HepG2 (cell line): ENCODE data around the gene NYNRIN. TPM values are rescaled to one million over a fixed set of nuclear protein-coding genes. Genes with fewer than 3 reads are reported as not detected.

Experiments
- AHR ChIP-seq: IDR thresholded peaks from 2 replicates; pipeline ENCODE4 v1.6.1; 2018; ENCODE audit warnings: missing genetic modification reagents, missing compliant biosample characterization
- CBX5 ChIP-seq: sonication (generic); formaldehyde crosslinking; IDR thresholded peaks from 2 replicates; pipeline ENCODE4 v1.4.0; 2020; ENCODE audit warnings: missing genetic modification reagents, borderline replicate concordance
- JUN ChIP-seq: sonication (generic); formaldehyde crosslinking; IDR thresholded peaks from 2 replicates; pipeline ENCODE4 v1.4.0; 2020; ENCODE audit warnings: mild to moderate bottlenecking, missing genetic modification reagents
- KDM2A ChIP-seq: sonication (generic); formaldehyde crosslinking; IDR thresholded peaks from 2 replicates; pipeline ENCODE4 v1.4.0; 2020; ENCODE audit warnings: low read depth, missing genetic modification reagents, borderline replicate concordance
- KDM6A ChIP-seq: IDR thresholded peaks from 2 replicates; pipeline ENCODE4 v1.6.1; 2016; ENCODE audit warnings: low read depth
- MYC ChIP-seq: sonication (generic); formaldehyde crosslinking; IDR thresholded peaks from 2 replicates; pipeline ENCODE4 v1.9.0; 2021; ENCODE audit warnings: missing genetic modification reagents, borderline replicate concordance
- RXRB ChIP-seq: IDR thresholded peaks from 2 replicates; pipeline ENCODE4 v1.6.1; 2016; ENCODE audit warnings: borderline replicate concordance, missing genetic modification reagents, missing compliant biosample characterization
- SMAD3 ChIP-seq: sonication (generic); formaldehyde crosslinking; IDR thresholded peaks from 2 replicates; pipeline ENCODE4 v1.4.0; 2020; ENCODE audit warnings: missing genetic modification reagents
- SP1 ChIP-seq, 2 experiments: fragments of 450-650 bp in 1 of 2; sonication (generic) in 1 of 2; formaldehyde crosslinking in 1 of 2; IDR thresholded peaks; 2 replicates each; pipeline versions ENCODE4 v1.4.0 to v1.6.1; 2016 to 2020; ENCODE audit warnings: missing genetic modification reagents in 1 of 2
- STAG1 ChIP-seq: sonication (generic); formaldehyde crosslinking; IDR thresholded peaks from 2 replicates; pipeline ENCODE4 v1.4.0; 2020; ENCODE audit warnings: missing genetic modification reagents
- XRCC5 ChIP-seq: fragments of 200-400 bp; formaldehyde crosslinking; optimal IDR thresholded peaks from 2 replicates; pipeline ENCODE3; 2017; ENCODE audit warnings: mild to moderate bottlenecking, low read length
- YEATS2 ChIP-seq: sonication (generic); formaldehyde crosslinking; IDR thresholded peaks from 2 replicates; pipeline ENCODE4 v1.4.0; 2020; ENCODE audit warnings: missing genetic modification reagents, borderline replicate concordance
- ZBTB38 ChIP-seq: sonication (generic); formaldehyde crosslinking; IDR thresholded peaks from 2 replicates; pipeline ENCODE4 v1.5.1; 2020; ENCODE audit warnings: mild to moderate bottlenecking, missing genetic modification reagents
- ZFP36L2 ChIP-seq: sonication (generic); formaldehyde crosslinking; IDR thresholded peaks from 2 replicates; pipeline ENCODE4 v1.4.0; 2020; ENCODE audit warnings: missing genetic modification reagents
- ZNF331 ChIP-seq: sonication (generic); formaldehyde crosslinking; IDR thresholded peaks from 2 replicates; pipeline ENCODE4 v1.4.0; 2020; ENCODE audit warnings: missing genetic modification reagents
- ZNF563 ChIP-seq: sonication (generic); formaldehyde crosslinking; IDR thresholded peaks from 2 replicates; pipeline ENCODE4 v1.8.0; 2022; ENCODE audit warnings: mild to moderate bottlenecking, moderate library complexity, missing genetic modification reagents
- ZNF598 ChIP-seq: sonication (generic); formaldehyde crosslinking; IDR thresholded peaks from 2 replicates; pipeline ENCODE4 v1.5.1; 2020; ENCODE audit warnings: mild to moderate bottlenecking, missing genetic modification reagents, borderline replicate concordance
- ZNF816 ChIP-seq: sonication (generic); formaldehyde crosslinking; IDR thresholded peaks from 2 replicates; pipeline ENCODE4 v1.8.0; 2022; ENCODE audit warnings: missing genetic modification reagents, mild to moderate bottlenecking, borderline replicate concordance
- polyA plus RNA-seq, 8 experiments: library from polyadenylated mRNA; depleted of rRNA in 3 of 8; stranded (reverse) in 7 of 8; unstranded in 1 of 8; fragments of >200 nt; fragmentation: Illumina TruSeq in 4 of 8; extraction: Trizol in 4 of 8; gene quantifications; 2 replicates each; pipeline versions ENCODE4 v1.2.1 to v1.2.3, GENCODE V29; 2011 to 2016; ENCODE audit warnings: low read depth in 4 of 8, missing spikeins in 1 of 8, mixed read lengths in 1 of 8; ENCODE audit not compliant: insufficient read depth in 1 of 8
- total RNA-seq, 5 experiments: library from RNA; depleted of rRNA; stranded (reverse); fragments of >200 nt; fragmentation: Illumina TruSeq; extraction: Trizol; gene quantifications; 2 replicates each; pipeline ENCODE4 v1.2.3, GENCODE V29; 2016; ENCODE audit warnings: low read depth in 1 of 5
- TF ChIP-seq, protein P1 (sequence below): sonication (generic); formaldehyde crosslinking; IDR thresholded peaks from 2 replicates; pipeline ENCODE4 v1.5.0; 2020; ENCODE audit warnings: mild to moderate bottlenecking, missing genetic modification reagents
- TF ChIP-seq, protein P2 (sequence below): IDR thresholded peaks from 2 replicates; pipeline ENCODE4 v1.6.1; 2018; ENCODE audit warnings: missing genetic modification reagents, mild to moderate bottlenecking, missing compliant biosample characterization
- TF ChIP-seq, protein P3 (sequence below): sonication (generic); formaldehyde crosslinking; IDR thresholded peaks from 2 replicates; pipeline ENCODE4 v1.5.0; 2020; ENCODE audit warnings: mild to moderate bottlenecking, missing genetic modification reagents, moderate library complexity
- TF ChIP-seq, protein P4 (sequence below): IDR thresholded peaks from 2 replicates; pipeline ENCODE4 v1.6.1; 2016; ENCODE audit warnings: low read depth, control low read depth

NYNRIN gene
- total and polyA plus RNA-seq, 2 of the 13 experiments (the other 11 are each of a cell fraction or from before 2014, with no cell fraction given) = 0.63 to 1.1 TPM

DNA sequence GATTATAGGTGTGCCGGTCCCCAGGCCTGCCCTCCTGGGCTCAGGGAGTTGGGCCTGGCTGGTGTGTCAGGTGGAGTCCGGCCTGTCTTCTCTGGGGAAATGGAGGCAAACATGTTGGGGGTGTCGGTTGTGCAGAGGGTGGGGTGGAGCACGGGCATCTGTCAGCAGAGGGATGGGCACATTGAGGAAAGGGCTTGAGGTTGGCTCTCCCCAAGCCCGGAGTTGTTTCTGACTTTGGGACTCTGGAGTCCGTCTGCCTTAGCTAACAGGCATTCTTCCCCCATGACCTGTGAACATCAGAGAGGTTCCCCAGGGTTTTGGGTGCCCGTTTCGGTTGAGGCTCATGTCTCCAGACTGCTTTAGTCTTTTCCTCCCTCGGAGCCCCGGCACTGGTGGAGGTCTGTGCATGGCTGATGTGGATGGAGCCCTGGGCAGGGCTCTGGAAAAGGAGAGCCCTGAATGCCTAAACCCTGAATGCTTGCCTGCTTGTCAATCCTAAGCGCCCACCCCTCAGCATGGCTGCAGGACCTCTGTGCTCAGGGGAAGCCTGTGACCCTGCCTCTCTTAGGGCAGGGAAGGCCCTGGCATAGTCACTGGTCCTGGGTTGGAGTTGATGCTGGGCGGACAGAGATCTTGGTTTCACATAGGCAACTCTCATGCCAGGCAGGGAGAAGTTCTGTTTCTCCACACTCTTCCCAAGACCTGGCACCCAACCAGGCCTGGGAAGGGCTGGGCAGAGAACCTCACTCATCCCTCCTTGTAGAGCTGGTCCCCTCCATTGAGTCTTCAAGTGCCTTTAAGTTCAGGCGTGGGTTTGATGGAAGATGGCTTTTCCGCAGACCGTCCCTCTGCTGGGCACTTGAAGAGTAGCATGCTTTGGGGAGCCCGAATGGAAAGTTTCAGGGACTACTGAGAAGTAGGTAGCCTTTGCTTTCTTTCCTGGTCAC is 12.9 kb downstream of the NYNRIN start (continued):
- peak; percentile 91 for TF ChIP-seq XRCC5
- TF ChIP-seq RXRB = no peak
- 0 out of 2 replicates have a peak, but pooled peaks have one; percentile 41 for TF ChIP-seq SMAD3 (CRISPR knock-in tag)
- TF ChIP-seq ZFP36L2 = no peak
- TF ChIP-seq ZNF816 (CRISPR knock-in tag) = no peak
- TF ChIP-seq ZNF331 = 0 out of 2 replicates have a peak, but pooled peaks have one; percentile 50
- TF ChIP-seq ZBTB38 (CRISPR knock-in tag) = peak; percentile 16; the same call in 1 of the 2 replicates
- TF ChIP-seq, protein P1, sequence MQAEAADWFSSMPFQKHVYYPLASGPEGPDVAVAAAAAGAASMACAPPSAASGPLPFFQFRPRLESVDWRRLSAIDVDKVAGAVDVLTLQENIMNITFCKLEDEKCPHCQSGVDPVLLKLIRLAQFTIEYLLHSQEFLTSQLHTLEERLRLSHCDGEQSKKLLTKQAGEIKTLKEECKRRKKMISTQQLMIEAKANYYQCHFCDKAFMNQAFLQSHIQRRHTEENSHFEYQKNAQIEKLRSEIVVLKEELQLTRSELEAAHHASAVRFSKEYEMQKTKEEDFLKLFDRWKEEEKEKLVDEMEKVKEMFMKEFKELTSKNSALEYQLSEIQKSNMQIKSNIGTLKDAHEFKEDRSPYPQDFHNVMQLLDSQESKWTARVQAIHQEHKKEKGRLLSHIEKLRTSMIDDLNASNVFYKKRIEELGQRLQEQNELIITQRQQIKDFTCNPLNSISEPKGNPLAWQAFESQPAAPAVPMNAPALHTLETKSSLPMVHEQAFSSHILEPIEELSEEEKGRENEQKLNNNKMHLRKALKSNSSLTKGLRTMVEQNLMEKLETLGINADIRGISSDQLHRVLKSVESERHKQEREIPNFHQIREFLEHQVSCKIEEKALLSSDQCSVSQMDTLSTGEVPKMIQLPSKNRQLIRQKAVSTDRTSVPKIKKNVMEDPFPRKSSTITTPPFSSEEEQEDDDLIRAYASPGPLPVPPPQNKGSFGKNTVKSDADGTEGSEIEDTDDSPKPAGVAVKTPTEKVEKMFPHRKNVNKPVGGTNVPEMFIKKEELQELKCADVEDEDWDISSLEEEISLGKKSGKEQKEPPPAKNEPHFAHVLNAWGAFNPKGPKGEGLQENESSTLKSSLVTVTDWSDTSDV (CRISPR knock-in tag) = peak; percentile 83; the same call in 1 of the 2 replicates
- TF ChIP-seq ZNF598 (CRISPR knock-in tag) = peak; percentile 75; the same call in 1 of the 2 replicates
- TF ChIP-seq ZNF563 (CRISPR knock-in tag) = 0 out of 2 replicates have a peak, but pooled peaks have one; percentile 40
- peak; percentile 35; the same call in 1 of the 2 replicates for TF ChIP-seq MYC (CRISPR knock-in tag)
- peak; percentile 33; the same call in 1 of the 2 replicates for TF ChIP-seq KDM2A (CRISPR knock-in tag)
- TF ChIP-seq CBX5 (CRISPR knock-in tag) = no peak
- TF ChIP-seq SP1 (IDR thresholded peaks at IDR 0.05) = no peak
- TF ChIP-seq SP1 (CRISPR knock-in tag; IDR thresholded peaks at IDR 0.05) = 0 out of 2 replicates have a peak, but pooled peaks have one; percentile 14
- TF ChIP-seq, protein P2, sequence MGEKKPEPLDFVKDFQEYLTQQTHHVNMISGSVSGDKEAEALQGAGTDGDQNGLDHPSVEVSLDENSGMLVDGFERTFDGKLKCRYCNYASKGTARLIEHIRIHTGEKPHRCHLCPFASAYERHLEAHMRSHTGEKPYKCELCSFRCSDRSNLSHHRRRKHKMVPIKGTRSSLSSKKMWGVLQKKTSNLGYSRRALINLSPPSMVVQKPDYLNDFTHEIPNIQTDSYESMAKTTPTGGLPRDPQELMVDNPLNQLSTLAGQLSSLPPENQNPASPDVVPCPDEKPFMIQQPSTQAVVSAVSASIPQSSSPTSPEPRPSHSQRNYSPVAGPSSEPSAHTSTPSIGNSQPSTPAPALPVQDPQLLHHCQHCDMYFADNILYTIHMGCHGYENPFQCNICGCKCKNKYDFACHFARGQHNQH (CRISPR knock-in tag) = no peak
- TF ChIP-seq, protein P3, sequence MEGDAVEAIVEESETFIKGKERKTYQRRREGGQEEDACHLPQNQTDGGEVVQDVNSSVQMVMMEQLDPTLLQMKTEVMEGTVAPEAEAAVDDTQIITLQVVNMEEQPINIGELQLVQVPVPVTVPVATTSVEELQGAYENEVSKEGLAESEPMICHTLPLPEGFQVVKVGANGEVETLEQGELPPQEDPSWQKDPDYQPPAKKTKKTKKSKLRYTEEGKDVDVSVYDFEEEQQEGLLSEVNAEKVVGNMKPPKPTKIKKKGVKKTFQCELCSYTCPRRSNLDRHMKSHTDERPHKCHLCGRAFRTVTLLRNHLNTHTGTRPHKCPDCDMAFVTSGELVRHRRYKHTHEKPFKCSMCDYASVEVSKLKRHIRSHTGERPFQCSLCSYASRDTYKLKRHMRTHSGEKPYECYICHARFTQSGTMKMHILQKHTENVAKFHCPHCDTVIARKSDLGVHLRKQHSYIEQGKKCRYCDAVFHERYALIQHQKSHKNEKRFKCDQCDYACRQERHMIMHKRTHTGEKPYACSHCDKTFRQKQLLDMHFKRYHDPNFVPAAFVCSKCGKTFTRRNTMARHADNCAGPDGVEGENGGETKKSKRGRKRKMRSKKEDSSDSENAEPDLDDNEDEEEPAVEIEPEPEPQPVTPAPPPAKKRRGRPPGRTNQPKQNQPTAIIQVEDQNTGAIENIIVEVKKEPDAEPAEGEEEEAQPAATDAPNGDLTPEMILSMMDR = peak; percentile 88
- TF ChIP-seq, protein P4, sequence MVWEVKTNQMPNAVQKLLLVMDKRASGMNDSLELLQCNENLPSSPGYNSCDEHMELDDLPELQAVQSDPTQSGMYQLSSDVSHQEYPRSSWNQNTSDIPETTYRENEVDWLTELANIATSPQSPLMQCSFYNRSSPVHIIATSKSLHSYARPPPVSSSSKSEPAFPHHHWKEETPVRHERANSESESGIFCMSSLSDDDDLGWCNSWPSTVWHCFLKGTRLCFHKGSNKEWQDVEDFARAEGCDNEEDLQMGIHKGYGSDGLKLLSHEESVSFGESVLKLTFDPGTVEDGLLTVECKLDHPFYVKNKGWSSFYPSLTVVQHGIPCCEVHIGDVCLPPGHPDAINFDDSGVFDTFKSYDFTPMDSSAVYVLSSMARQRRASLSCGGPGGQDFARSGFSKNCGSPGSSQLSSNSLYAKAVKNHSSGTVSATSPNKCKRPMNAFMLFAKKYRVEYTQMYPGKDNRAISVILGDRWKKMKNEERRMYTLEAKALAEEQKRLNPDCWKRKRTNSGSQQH (CRISPR knock-in tag) = 0 out of 2 replicates have a peak, but pooled peaks have one; percentile 46
- no peak for TF ChIP-seq JUN (CRISPR knock-in tag)
- TF ChIP-seq YEATS2 (CRISPR knock-in tag) = peak; percentile 62; the same call in 1 of the 2 replicates
- no peak for TF ChIP-seq AHR (CRISPR knock-in tag)
- TF ChIP-seq STAG1 (CRISPR knock-in tag) = peak; percentile 86
- no peak for TF ChIP-seq KDM6A
